HAP-1 (cell line): Measurements from ENCODE around the gene DMKN.

Source experiments
- DNase-seq, 2 experiments: peaks; one replicate each; pipeline ENCODE4 v3.0.0-alpha.2; 2016 to 2020; ENCODE audit warnings: low spot score in 2 of 2
- H3K27me3 ChIP-seq: fragments of 250-450 bp; sonication (Bioruptor Pico); 2 replicates; pipeline ENCODE4 v1.5.1; 2020; ENCODE audit warnings: low read depth, mild to moderate bottlenecking, moderate library complexity
- H3K36me3 ChIP-seq: fragments of 250-450 bp; sonication (Bioruptor Pico); replicated peaks from 2 replicates; pipeline ENCODE4 v1.5.1; 2020; ENCODE audit warnings: mild to moderate bottlenecking
- H3K4me1 ChIP-seq: fragments of 250-450 bp; sonication (Bioruptor Pico); 2 replicates; pipeline ENCODE4 v1.5.1; 2020; ENCODE audit warnings: mild to moderate bottlenecking
- H3K4me3 ChIP-seq: fragments of 250-450 bp; sonication (Bioruptor Pico); 2 replicates; pipeline ENCODE4 v1.5.1; 2020; ENCODE audit warnings: mild to moderate bottlenecking, moderate library complexity
- H3K9me3 ChIP-seq: fragments of 250-450 bp; sonication (Bioruptor Pico); 2 replicates; pipeline ENCODE4 v1.5.1; 2020; ENCODE audit warnings: mild to moderate bottlenecking, moderate library complexity
- in situ Hi-C: fragments of 300-500 bp; cut with MboI; formaldehyde crosslinking; loops from 3 replicates; pipeline ENCODE4 v1.14.3; 2020; ENCODE audit warnings: low sequenced_read_pairs, inconsistent platforms, mixed read lengths

Gene DMKN

DNA sequence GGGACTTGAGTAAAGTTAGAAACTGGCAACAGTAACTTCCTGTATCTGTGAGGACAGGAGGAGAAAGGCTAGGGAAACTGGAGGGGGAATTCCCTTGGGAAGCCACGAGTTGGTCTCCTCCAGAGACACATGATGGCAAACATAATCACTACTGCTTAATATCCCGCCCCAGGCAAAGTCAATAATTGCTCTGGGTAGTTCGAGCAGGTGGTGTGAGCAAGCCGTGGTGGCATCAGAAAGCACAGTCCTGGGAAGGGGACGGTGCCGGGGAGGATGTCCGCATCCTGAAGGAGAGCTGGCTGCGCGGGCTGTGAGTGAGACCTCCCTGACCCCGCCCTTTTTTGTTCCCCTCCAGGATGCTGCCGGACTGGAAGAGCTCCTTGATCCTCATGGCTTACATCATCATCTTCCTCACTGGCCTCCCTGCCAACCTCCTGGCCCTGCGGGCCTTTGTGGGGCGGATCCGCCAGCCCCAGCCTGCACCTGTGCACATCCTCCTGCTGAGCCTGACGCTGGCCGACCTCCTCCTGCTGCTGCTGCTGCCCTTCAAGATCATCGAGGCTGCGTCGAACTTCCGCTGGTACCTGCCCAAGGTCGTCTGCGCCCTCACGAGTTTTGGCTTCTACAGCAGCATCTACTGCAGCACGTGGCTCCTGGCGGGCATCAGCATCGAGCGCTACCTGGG, 63.9 kb downstream of the DMKN start:
- H3K4me1 ChIP-seq: no peaks in the 10 kb centered on the region
- H3K4me3 ChIP-seq: no peak overlapping the region
- H3K27me3 ChIP-seq: peaks cover 27% of the 10 kb centered on the region
- no peaks in the 10 kb centered on the region for H3K9me3 ChIP-seq
- DNase-seq: no peak
- no peaks in the 10 kb centered on the region for H3K36me3 ChIP-seq
- in situ Hi-C loops: no loop called here

- in situ Hi-C loops: no loop called here
- no peak within 1 kb of the TSS for H3K4me3 ChIP-seq
- no peak for DNase-seq
- peaks cover 27% of the 10 kb centered on the region for H3K27me3 ChIP-seq
- H3K4me1 ChIP-seq: no peaks in the 10 kb centered on the region
- H3K36me3 ChIP-seq: no peaks in the 10 kb centered on the region
- H3K9me3 ChIP-seq: no peaks in the 10 kb centered on the region
These were observed 65.6 kb downstream of the DMKN start, which contains the start of gene FFAR2 for GRCh38 chr19:35447606-35448469. Gene FFAR2 (plus strand): TSS chr19:35448257. CDS start chr19:35449715, 1,458 bp downstream.
